ENCODE data around the gene ADCY9.

The ADCY9 gene

DNA sequence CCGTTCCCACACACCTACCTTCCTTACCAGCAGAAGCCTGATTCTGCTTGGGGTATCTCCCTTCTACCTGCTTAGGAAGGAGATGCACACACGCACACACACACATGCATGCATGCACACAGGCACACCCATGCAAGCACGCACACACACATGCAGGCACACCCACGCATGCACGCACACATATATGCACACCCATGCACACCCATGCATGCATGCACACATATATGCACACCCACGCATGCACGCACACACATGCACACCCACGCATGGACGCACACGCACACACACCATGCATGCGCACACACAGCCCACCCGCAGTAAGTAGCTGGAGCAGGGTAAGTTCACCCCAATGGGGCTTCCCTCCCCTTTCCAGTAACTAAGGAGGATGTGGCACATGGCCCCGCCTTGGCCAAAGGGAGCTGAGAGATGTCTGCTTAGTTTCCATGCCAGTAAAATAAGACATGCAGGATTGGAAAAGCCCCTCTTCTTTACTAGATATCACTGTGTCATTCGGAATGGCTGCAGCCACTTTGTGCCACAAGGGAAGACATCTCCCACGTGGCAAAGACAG lies 33.7 kb downstream of the ADCY9 start:
- H3K79me2 ChIP-seq (ENCODE audit: insufficient read depth, low read length) = no peaks in the 10 kb centered on the region
- no peaks in the 10 kb centered on the region for H3K9me3 ChIP-seq (ENCODE audit: insufficient read depth, low read length)
- H3K4me2 ChIP-seq (ENCODE audit: low read depth, low read length, poor library complexity, severe bottlenecking) = no peak overlapping the region
- H4K20me1 ChIP-seq (ENCODE audit: low read depth, low read length) = no peaks in the 10 kb centered on the region
- H3F3A ChIP-seq (ENCODE audit: insufficient read depth) = no peaks in the 10 kb centered on the region
- no peak overlapping the region for H2AFZ ChIP-seq (ENCODE audit: low read depth, low read length, severe bottlenecking)
- H3K9me2 ChIP-seq (replicated peaks; ENCODE audit: insufficient read depth, low read length) = no peaks in the 10 kb centered on the region
- H3K4me3 ChIP-seq (ENCODE audit: insufficient read depth, low read length, poor library complexity, severe bottlenecking) = no peak overlapping the region
- TF ChIP-seq CTCF (IDR thresholded peaks at IDR 0.05; ENCODE audit: insufficient read depth, low read length, poor library complexity, severe bottlenecking) = no peak
- TF ChIP-seq EZH2phosphoT487 (conservative IDR thresholded peaks at IDR 0.05; ENCODE audit: low read length) = no peak
- no peaks in the 10 kb centered on the region for H3K27me3 ChIP-seq (ENCODE audit: low read length)
- H3K36me3 ChIP-seq (ENCODE audit: low read length) = no peaks in the 10 kb centered on the region
- H3K9ac ChIP-seq (ENCODE audit: low read length) = no peak overlapping the region
- H3K27ac ChIP-seq (ENCODE audit: low read depth, low read length) = no peak overlapping the region

GRCh38 chr16:4081521-4082021 lies 34.7 kb downstream of the ADCY9 start:
- Histone ChIP-seq H4K20me1 (ENCODE audit: low read depth, low read length) (no peaks in the 10 kb centered on the region), H3K9me3 (ENCODE audit: insufficient read depth, low read length) (no peaks in the 10 kb centered on the region), H3F3A (ENCODE audit: insufficient read depth) (no peaks in the 10 kb centered on the region), H3K9me2 (replicated peaks; ENCODE audit: insufficient read depth, low read length) (no peaks in the 10 kb centered on the region), H3K9ac (ENCODE audit: low read length) (no peak overlapping the region), H3K4me2 (ENCODE audit: low read depth, low read length, poor library complexity, severe bottlenecking) (no peak overlapping the region), H2AFZ (ENCODE audit: low read depth, low read length, severe bottlenecking) (no peak overlapping the region), H3K4me3 (ENCODE audit: insufficient read depth, low read length, poor library complexity, severe bottlenecking) (no peak overlapping the region), H3K27me3 (ENCODE audit: low read length) (no peaks in the 10 kb centered on the region), H3K27ac (ENCODE audit: low read depth, low read length) (no peak overlapping the region), H3K36me3 (ENCODE audit: low read length) (no peaks in the 10 kb centered on the region), H3K79me2 (ENCODE audit: insufficient read depth, low read length) (no peaks in the 10 kb centered on the region)
- TF ChIP-seq CTCF (IDR thresholded peaks at IDR 0.05; ENCODE audit: insufficient read depth, low read length, poor library complexity, severe bottlenecking) (no peak), EZH2phosphoT487 (conservative IDR thresholded peaks at IDR 0.05; ENCODE audit: low read length) (no peak)

DNA sequence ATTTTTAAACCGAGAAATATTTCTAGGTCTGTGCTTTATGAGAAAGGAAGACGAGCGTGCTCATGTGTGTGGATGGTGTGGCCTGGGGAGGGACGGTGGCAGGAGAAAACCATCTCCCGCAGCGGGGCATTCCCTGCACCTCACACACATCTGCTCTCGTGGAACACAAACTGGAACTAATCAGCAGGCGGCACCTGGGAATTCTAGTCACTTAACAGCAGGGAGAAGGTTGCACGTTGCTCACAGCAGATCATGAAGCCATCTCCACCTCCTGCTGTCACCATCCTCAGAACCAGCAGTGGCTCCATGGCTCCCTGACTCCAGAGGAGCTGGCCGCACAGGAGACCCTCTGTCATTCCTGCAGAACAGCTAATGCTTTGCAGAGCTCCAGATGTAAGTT lies 35.2 kb downstream of the ADCY9 start:
- Histone ChIP-seq H2AFZ (ENCODE audit: low read depth, low read length, severe bottlenecking) (no peak overlapping the region), H3K27me3 (ENCODE audit: low read length) (no peaks in the 10 kb centered on the region), H3K9me2 (replicated peaks; ENCODE audit: insufficient read depth, low read length) (no peaks in the 10 kb centered on the region)

More for the DNA sequence above, 35.2 kb downstream of the ADCY9 start:
- Histone ChIP-seq H3K36me3 (ENCODE audit: low read length) (no peaks in the 10 kb centered on the region), H3K9ac (ENCODE audit: low read length) (no peak overlapping the region), H3K79me2 (ENCODE audit: insufficient read depth, low read length) (no peaks in the 10 kb centered on the region), H3K4me3 (ENCODE audit: insufficient read depth, low read length, poor library complexity, severe bottlenecking) (no peak overlapping the region), H3K27ac (ENCODE audit: low read depth, low read length) (no peak overlapping the region), H3F3A (ENCODE audit: insufficient read depth) (no peaks in the 10 kb centered on the region), H3K9me3 (ENCODE audit: insufficient read depth, low read length) (no peaks in the 10 kb centered on the region), H3K4me2 (ENCODE audit: low read depth, low read length, poor library complexity, severe bottlenecking) (no peak overlapping the region), H4K20me1 (ENCODE audit: low read depth, low read length) (no peaks in the 10 kb centered on the region)
- TF ChIP-seq EZH2phosphoT487 (conservative IDR thresholded peaks at IDR 0.05; ENCODE audit: low read length) (no peak), CTCF (IDR thresholded peaks at IDR 0.05; ENCODE audit: insufficient read depth, low read length, poor library complexity, severe bottlenecking) (no peak)

Data from SU-DHL-6 (cell line).